SK-N-SH treated with all-trans-retinoic acid at 6 μM for 48 hours (cell line): ENCODE results near the gene YEATS2.
"Not testable (repeated sequence)": the region's sequence is repeated elsewhere in the genome, so short reads cannot be mapped to it uniquely, and the experiment has no call there.

ENCODE experiments used
- ATAC-seq: fragments of 200-7000 bp; cut with Tn5 transposase; 3 replicates; pipeline ENCODE4 v1.9.1; 2020; ENCODE audit warnings: mild to moderate bottlenecking, moderate library complexity
- ARNTL ChIP-seq: fragments of 450-650 bp; formaldehyde crosslinking; IDR thresholded peaks from 2 replicates; pipeline ENCODE4 v1.5.0; 2020; ENCODE audit warnings: low read depth, mild to moderate bottlenecking, moderate library complexity, borderline replicate concordance
- BACH2 ChIP-seq: fragments of 250-450 bp; sonication (Bioruptor Pico); IDR thresholded peaks from 2 replicates; pipeline ENCODE4 v1.9.0; 2021; ENCODE audit warnings: mild to moderate bottlenecking, borderline replicate concordance
- CREB5 ChIP-seq: fragments of 250-450 bp; sonication (Bioruptor Pico); IDR thresholded peaks from 2 replicates; pipeline ENCODE4 v1.5.1; 2020; ENCODE audit warnings: low read depth, mild to moderate bottlenecking, moderate library complexity
- CSDC2 ChIP-seq: fragments of 250-450 bp; sonication (Bioruptor Pico); IDR thresholded peaks from 2 replicates; pipeline ENCODE4 v1.5.0; 2020; ENCODE audit warnings: mild to moderate bottlenecking, moderate library complexity
- CSRNP3 ChIP-seq: fragments of 250-450 bp; sonication (Bioruptor Pico); IDR thresholded peaks from 2 replicates; pipeline ENCODE4 v1.5.1; 2021; ENCODE audit warnings: mild to moderate bottlenecking, moderate library complexity
- ESRRG ChIP-seq: fragments of 250-450 bp; sonication (Bioruptor Pico); IDR thresholded peaks from 2 replicates; pipeline ENCODE4 v1.6.1; 2021; ENCODE audit warnings: mild to moderate bottlenecking
- GLIS3 ChIP-seq: fragments of 250-450 bp; sonication (Bioruptor Pico); IDR thresholded peaks from 2 replicates; pipeline ENCODE4 v1.5.0; 2020; ENCODE audit warnings: mild to moderate bottlenecking, moderate library complexity
- ISL1 ChIP-seq: fragments of 250-450 bp; sonication (Bioruptor Pico); IDR thresholded peaks from 2 replicates; pipeline ENCODE4 v2.1.2; 2022; ENCODE audit warnings: mild to moderate bottlenecking, moderate library complexity
- OSR1 ChIP-seq: fragments of 250-450 bp; sonication (Bioruptor Pico); IDR thresholded peaks from 2 replicates; pipeline ENCODE4 v1.8.0; 2022; ENCODE audit warnings: moderate library complexity, mild to moderate bottlenecking, inconsistent platforms
- PATZ1 ChIP-seq: fragments of 250-450 bp; sonication (Bioruptor Pico); IDR thresholded peaks from 2 replicates; pipeline ENCODE4 v1.8.0; 2020; ENCODE audit warnings: mild to moderate bottlenecking, moderate library complexity, borderline replicate concordance
- POU6F1 ChIP-seq: fragments of 250-450 bp; sonication (Bioruptor Pico); IDR thresholded peaks from 2 replicates; pipeline ENCODE4 v1.8.0; 2021; ENCODE audit warnings: low read depth, mild to moderate bottlenecking, moderate library complexity, borderline replicate concordance
- PPARA ChIP-seq: fragments of 250-450 bp; sonication (Bioruptor Pico); IDR thresholded peaks from 2 replicates; pipeline ENCODE4 v1.5.0; 2020; ENCODE audit warnings: mild to moderate bottlenecking, borderline replicate concordance
- RARB ChIP-seq: fragments of 250-450 bp; sonication (Bioruptor Pico); IDR thresholded peaks from 2 replicates; pipeline ENCODE4 v1.8.0; 2021; ENCODE audit warnings: mild to moderate bottlenecking, moderate library complexity
- SNAI2 ChIP-seq: fragments of 250-450 bp; sonication (Bioruptor Pico); IDR thresholded peaks from 2 replicates; pipeline ENCODE4 v1.5.0; 2020; ENCODE audit warnings: mild to moderate bottlenecking, moderate library complexity
- TOX ChIP-seq: fragments of 250-450 bp; sonication (Bioruptor Pico); IDR thresholded peaks from 2 replicates; pipeline ENCODE4 v1.8.0; 2021; ENCODE audit warnings: mild to moderate bottlenecking, moderate library complexity, borderline replicate concordance
- TSHZ2 ChIP-seq: fragments of 250-450 bp; sonication (Bioruptor Pico); IDR thresholded peaks from 2 replicates; pipeline ENCODE4 v1.5.0; 2020; ENCODE audit warnings: mild to moderate bottlenecking, moderate library complexity
- ZC3H10 ChIP-seq: fragments of 250-450 bp; sonication (Bioruptor Pico); IDR thresholded peaks from 2 replicates; pipeline ENCODE4 v1.5.1; 2021; ENCODE audit warnings: mild to moderate bottlenecking, moderate library complexity
- ZFP3 ChIP-seq: fragments of 250-450 bp; sonication (Bioruptor Pico); IDR thresholded peaks from 2 replicates; pipeline ENCODE4 v1.5.0; 2020; ENCODE audit warnings: mild to moderate bottlenecking, moderate library complexity
- ZFP30 ChIP-seq: fragments of 450-650 bp; formaldehyde crosslinking; IDR thresholded peaks from 2 replicates; pipeline ENCODE4 v1.5.0; 2022; ENCODE audit warnings: mild to moderate bottlenecking, moderate library complexity
- ZNF565 ChIP-seq: fragments of 450-650 bp; formaldehyde crosslinking; conservative IDR thresholded peaks from 2 replicates; pipeline ENCODE4 v1.5.0; 2020; ENCODE audit warnings: low read depth, mild to moderate bottlenecking, moderate library complexity
- ZNF70 ChIP-seq: fragments of 450-650 bp; formaldehyde crosslinking; IDR thresholded peaks from 2 replicates; pipeline ENCODE4 v1.5.0; 2020; ENCODE audit warnings: mild to moderate bottlenecking, moderate library complexity
- ZNF8 ChIP-seq: fragments of 450-650 bp; formaldehyde crosslinking; IDR thresholded peaks from 2 replicates; pipeline ENCODE4 v1.5.0; 2020; ENCODE audit warnings: mild to moderate bottlenecking, moderate library complexity

YEATS2 gene

GRCh38 chr3:183701744-183702143 lies 4.1 kb downstream of the YEATS2 start:
- no peak for TF ChIP-seq POU6F1 (CRISPR knock-in tag)
- no peak for TF ChIP-seq PATZ1 (CRISPR knock-in tag)
- no peak for TF ChIP-seq OSR1 (CRISPR knock-in tag)
- TF ChIP-seq ARNTL (CRISPR knock-in tag), result no peak
- no peak for TF ChIP-seq ZFP30 (CRISPR knock-in tag)
- TF ChIP-seq SNAI2 (CRISPR knock-in tag), result no peak
- no peak for TF ChIP-seq ISL1 (CRISPR knock-in tag)
- no peak for TF ChIP-seq TOX (CRISPR knock-in tag)
- TF ChIP-seq ZNF8 (CRISPR knock-in tag), result no peak
- no peak for TF ChIP-seq CSDC2 (CRISPR knock-in tag)
- no peak for TF ChIP-seq RARB
- TF ChIP-seq ZNF70 (CRISPR knock-in tag), result no peak
- TF ChIP-seq ESRRG, result no peak
- TF ChIP-seq ZFP3, result no peak
- TF ChIP-seq CSRNP3 (CRISPR knock-in tag), result no peak
- no peak for TF ChIP-seq GLIS3 (CRISPR knock-in tag)
- no peak for TF ChIP-seq TSHZ2 (CRISPR knock-in tag)
- TF ChIP-seq ZNF565 (CRISPR knock-in tag), result no peak
- TF ChIP-seq PPARA, result no peak
- ATAC-seq, result no peak

GRCh38 chr3:183703892-183704291 lies 6.3 kb downstream of the YEATS2 start:
- not testable (repeated sequence) for ATAC-seq

GRCh38 chr3:183710231-183710630 lies 12.6 kb downstream of the YEATS2 start:
- TF ChIP-seq ZNF565 (CRISPR knock-in tag) (no peak), PPARA (no peak), OSR1 (CRISPR knock-in tag) (no peak), CSDC2 (CRISPR knock-in tag) (no peak), ESRRG (no peak), ARNTL (CRISPR knock-in tag) (no peak), ISL1 (CRISPR knock-in tag) (no peak), ZC3H10 (CRISPR knock-in tag) (no peak), POU6F1 (CRISPR knock-in tag) (no peak), CREB5 (CRISPR knock-in tag) (no peak), BACH2 (CRISPR knock-in tag) (no peak), RARB (no peak), ZNF8 (CRISPR knock-in tag) (no peak), CSRNP3 (CRISPR knock-in tag) (no peak), ZNF70 (CRISPR knock-in tag) (no peak)

More at GRCh38 chr3:183710231-183710630, 12.6 kb downstream of the YEATS2 start:
- no peak for ATAC-seq
